ES-I3 (cell line): ENCODE results near the gene MFNG.

Experiments
- H3K36me3 ChIP-seq: 2 replicates; pipeline ENCODE4 v1.6.1; 2013; ENCODE audit warnings: mild to moderate bottlenecking, low read length, control low read depth, moderate library complexity; ENCODE audit not compliant: insufficient read depth
- H3K4me1 ChIP-seq: 2 replicates; pipeline ENCODE4 v1.6.1; 2013; ENCODE audit warnings: mild to moderate bottlenecking, control low read depth, low read length; ENCODE audit not compliant: insufficient read depth
- H3K9ac ChIP-seq: 2 replicates; pipeline ENCODE4 v1.6.1; 2013; ENCODE audit warnings: low read depth, mild to moderate bottlenecking, low read length, moderate library complexity
- H3K9me3 ChIP-seq: 2 replicates; pipeline ENCODE4 v1.6.1; 2013; ENCODE audit warnings: mild to moderate bottlenecking, low read length, moderate library complexity; ENCODE audit not compliant: control insufficient read depth, insufficient read depth

The MFNG gene

DNA sequence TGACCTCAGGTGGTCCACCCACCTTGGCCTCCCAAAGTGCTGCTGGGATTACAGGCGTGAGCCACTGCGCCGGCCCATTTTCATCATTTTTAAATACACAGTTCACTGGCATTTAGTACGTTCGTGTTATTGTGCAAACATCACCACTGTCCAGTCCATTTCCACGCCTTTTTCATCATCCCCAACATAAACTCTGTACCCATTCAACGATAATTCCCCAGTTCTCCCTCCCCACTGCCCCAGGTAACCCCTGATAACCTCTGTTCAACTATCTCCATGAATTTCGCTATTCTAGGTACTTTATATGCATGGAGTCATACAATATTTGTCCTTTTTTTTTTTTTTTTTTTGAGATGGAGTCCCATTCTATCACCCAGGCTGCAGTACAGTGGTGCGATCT is 40.7 kb downstream of the MFNG start:
- H3K4me1 ChIP-seq: no peaks in the 10 kb centered on the region
- H3K9me3 ChIP-seq: peaks cover 6% of the 10 kb centered on the region; the same call in 1 of the 2 replicates
- H3K36me3 ChIP-seq: no peaks in the 10 kb centered on the region
- H3K9ac ChIP-seq: no peak overlapping the region

DNA sequence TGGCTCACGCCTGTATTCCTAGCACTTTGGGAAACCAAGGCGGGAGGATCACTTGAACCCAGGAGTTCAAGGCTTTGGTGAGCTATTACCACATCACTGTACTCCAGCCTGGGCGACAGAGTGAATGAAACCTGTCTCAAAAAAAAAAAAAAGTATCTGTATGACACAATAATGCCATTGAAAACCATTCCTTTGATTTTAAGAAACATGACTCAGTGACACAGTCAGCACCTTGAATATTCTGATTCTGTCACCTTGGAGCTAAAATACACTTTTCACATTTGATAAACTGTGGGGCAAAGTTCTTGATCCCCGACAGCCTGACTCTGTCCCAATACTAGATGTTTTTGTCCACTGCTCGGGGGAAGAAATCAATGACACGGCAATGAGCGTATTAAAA is 42.2 kb downstream of the MFNG start:
- Histone ChIP-seq H3K9ac (no peak overlapping the region), H3K4me1 (no peaks in the 10 kb centered on the region)

GRCh38 chr22:37443086-37443485 is 43.1 kb downstream of the MFNG start:
- Histone ChIP-seq H3K9me3 (peaks cover 6% of the 10 kb centered on the region; the same call in 1 of the 2 replicates), H3K36me3 (no peaks in the 10 kb centered on the region), H3K4me1 (no peaks in the 10 kb centered on the region), H3K9ac (no peak overlapping the region)

More for the DNA sequence above, 42.2 kb downstream of the MFNG start:
- H3K36me3 ChIP-seq: no peaks in the 10 kb centered on the region
- H3K9me3 ChIP-seq: peaks cover 6% of the 10 kb centered on the region; the same call in 1 of the 2 replicates

DNA sequence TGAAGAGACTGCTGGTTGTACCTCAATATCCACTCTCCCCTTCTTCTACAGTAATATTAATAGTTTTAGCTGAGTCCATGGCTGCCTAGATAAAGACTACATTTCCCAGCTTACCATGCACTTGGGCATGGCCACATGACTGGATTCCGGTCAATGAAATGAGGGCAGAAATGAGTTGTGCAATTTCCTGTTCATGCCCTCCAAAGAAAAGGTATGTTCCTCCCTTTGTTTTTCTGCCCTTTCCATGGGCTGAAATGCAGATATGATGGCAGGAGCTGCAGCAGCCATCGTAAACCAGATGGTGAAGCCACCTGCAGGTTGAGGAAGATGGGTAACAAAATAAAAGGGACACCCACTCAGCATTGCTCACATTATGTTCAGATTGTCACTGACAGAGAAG is 43.6 kb downstream of the MFNG start:
- Histone ChIP-seq H3K4me1 (no peaks in the 10 kb centered on the region), H3K9ac (no peak overlapping the region), H3K9me3 (peaks cover 6% of the 10 kb centered on the region; the same call in 1 of the 2 replicates), H3K36me3 (no peaks in the 10 kb centered on the region)

GRCh38 chr22:37442135-37442534 is 44.0 kb downstream of the MFNG start:
- no peaks in the 10 kb centered on the region for H3K4me1 ChIP-seq
- no peak overlapping the region for H3K9ac ChIP-seq
- peaks cover 6% of the 10 kb centered on the region; the same call in 1 of the 2 replicates for H3K9me3 ChIP-seq
- no peaks in the 10 kb centered on the region for H3K36me3 ChIP-seq

DNA sequence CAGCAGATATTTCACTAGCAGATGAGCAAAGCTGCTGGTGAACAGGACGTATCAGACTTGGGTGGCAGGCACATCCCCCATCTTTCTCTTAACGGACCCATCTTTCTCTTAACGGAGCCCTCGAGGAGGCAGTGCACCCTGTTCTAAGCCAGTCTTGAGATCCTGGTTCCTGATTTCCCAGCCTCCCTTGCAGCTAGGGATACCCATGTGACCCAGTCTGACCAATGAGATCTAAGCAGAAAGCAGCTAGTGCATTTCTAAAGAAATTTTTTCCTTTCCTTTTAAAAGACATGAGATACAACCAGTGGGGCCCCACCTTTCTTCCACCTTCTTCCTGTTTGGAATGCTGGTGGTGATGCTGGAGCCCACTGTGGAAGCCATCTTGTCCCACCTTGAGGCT is 45.3 kb downstream of the MFNG start:
- Histone ChIP-seq H3K36me3 (no peaks in the 10 kb centered on the region), H3K9ac (no peak overlapping the region), H3K9me3 (peaks cover 6% of the 10 kb centered on the region; the same call in 1 of the 2 replicates), H3K4me1 (no peaks in the 10 kb centered on the region)

DNA sequence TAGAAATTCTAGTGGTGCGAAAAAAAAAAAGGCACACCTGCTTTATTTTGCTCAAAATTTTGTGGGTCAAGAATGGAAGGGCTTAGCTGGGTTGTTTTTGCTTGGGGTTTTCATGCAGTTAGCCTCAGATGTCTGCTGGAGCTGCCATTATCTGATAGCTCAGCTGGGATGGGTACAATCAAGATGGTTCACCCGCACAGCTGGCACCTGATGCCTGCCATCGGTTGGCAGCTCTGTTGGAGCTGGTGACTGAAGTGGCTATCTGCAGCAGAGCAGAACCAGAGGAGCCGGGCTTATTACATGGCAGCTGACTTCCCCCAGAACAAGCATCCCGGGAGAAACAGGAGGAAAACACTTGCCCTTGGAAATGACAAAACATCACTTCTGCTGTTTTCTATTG is 46.8 kb downstream of the MFNG start:
- peaks cover 2% of the 10 kb centered on the region; the same call in 1 of the 2 replicates for H3K4me1 ChIP-seq
- H3K9me3 ChIP-seq: peaks cover 6% of the 10 kb centered on the region; the same call in 1 of the 2 replicates
- H3K9ac ChIP-seq: no peak overlapping the region
- no peaks in the 10 kb centered on the region for H3K36me3 ChIP-seq

- no peak overlapping the region for H3K9ac ChIP-seq
- peaks cover 11% of the 10 kb centered on the region for H3K4me1 ChIP-seq
- H3K36me3 ChIP-seq: no peaks in the 10 kb centered on the region
- peaks cover 7% of the 10 kb centered on the region; the same call in 1 of the 2 replicates for H3K9me3 ChIP-seq
Observed at GRCh38 chr22:37435970-37436603, 50.1 kb downstream of the MFNG start.

DNA sequence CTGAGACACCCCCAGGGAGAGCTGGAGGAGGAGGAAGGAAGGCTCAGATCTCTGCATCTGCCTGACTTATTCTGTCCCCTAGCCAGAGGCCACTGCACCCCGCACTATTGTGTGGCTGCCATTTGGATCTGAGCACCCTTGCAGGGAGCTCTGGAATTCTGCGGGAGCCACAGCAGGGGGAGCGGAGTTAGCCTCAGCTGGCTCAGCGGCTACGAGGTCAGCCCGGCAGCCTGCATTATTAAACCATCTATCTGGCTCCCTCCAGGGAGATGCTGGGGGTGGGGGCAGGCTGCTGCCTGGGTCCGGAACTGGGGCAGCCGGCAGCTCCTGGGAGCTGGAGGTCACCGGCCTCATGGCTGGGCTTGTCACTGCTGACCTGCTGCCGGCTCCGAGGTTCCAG is 52.4 kb downstream of the MFNG start:
- H3K36me3 ChIP-seq: no peaks in the 10 kb centered on the region
- H3K9ac ChIP-seq: no peak overlapping the region
- 0 out of 2 replicates have a peak, but pooled peaks cover 4% of the 10 kb centered on the region for H3K9me3 ChIP-seq
- H3K4me1 ChIP-seq: peaks cover 11% of the 10 kb centered on the region

GRCh38 chr22:37432708-37433054 is 53.5 kb downstream of the MFNG start:
- H3K9ac ChIP-seq: no peak overlapping the region
- no peaks in the 10 kb centered on the region for H3K36me3 ChIP-seq
- H3K9me3 ChIP-seq: 0 out of 2 replicates have a peak, but pooled peaks cover 4% of the 10 kb centered on the region
- peaks cover 11% of the 10 kb centered on the region for H3K4me1 ChIP-seq

- no peak overlapping the region for H3K9ac ChIP-seq
- H3K36me3 ChIP-seq: no peaks in the 10 kb centered on the region
- 0 out of 2 replicates have a peak, but pooled peaks cover 4% of the 10 kb centered on the region for H3K9me3 ChIP-seq
- H3K4me1 ChIP-seq: peaks cover 11% of the 10 kb centered on the region
Observed at GRCh38 chr22:37431801-37432707, 54.1 kb downstream of the MFNG start.

DNA sequence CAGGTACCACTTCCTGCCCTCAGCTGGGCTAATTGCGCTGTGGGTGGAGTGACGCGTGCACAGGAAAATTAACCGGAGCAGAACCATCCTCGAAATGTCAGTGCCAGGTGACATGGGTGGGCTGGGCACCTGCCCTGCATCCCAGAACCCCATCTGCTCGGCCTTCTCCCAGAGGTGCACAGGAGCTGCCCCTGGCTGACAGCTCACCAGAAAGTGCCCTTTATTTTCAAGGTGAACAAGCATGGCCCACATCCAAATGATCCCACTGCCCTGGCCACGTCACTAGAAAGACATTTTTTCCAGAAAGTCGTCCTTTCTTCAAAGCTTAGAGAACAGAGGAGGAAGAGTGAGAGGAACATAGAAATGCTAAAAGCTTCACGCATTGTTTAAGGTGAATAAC is 54.8 kb downstream of the MFNG start:
- Histone ChIP-seq H3K9ac (no peak overlapping the region), H3K4me1 (peaks cover 11% of the 10 kb centered on the region), H3K9me3 (0 out of 2 replicates have a peak, but pooled peaks cover 4% of the 10 kb centered on the region), H3K36me3 (no peaks in the 10 kb centered on the region)

GRCh38 chr22:37430941-37431340 is 55.2 kb downstream of the MFNG start:
- H3K36me3 ChIP-seq: no peaks in the 10 kb centered on the region
- H3K9ac ChIP-seq: no peak overlapping the region
- 0 out of 2 replicates have a peak, but pooled peaks cover 4% of the 10 kb centered on the region for H3K9me3 ChIP-seq
- peaks cover 11% of the 10 kb centered on the region for H3K4me1 ChIP-seq

DNA sequence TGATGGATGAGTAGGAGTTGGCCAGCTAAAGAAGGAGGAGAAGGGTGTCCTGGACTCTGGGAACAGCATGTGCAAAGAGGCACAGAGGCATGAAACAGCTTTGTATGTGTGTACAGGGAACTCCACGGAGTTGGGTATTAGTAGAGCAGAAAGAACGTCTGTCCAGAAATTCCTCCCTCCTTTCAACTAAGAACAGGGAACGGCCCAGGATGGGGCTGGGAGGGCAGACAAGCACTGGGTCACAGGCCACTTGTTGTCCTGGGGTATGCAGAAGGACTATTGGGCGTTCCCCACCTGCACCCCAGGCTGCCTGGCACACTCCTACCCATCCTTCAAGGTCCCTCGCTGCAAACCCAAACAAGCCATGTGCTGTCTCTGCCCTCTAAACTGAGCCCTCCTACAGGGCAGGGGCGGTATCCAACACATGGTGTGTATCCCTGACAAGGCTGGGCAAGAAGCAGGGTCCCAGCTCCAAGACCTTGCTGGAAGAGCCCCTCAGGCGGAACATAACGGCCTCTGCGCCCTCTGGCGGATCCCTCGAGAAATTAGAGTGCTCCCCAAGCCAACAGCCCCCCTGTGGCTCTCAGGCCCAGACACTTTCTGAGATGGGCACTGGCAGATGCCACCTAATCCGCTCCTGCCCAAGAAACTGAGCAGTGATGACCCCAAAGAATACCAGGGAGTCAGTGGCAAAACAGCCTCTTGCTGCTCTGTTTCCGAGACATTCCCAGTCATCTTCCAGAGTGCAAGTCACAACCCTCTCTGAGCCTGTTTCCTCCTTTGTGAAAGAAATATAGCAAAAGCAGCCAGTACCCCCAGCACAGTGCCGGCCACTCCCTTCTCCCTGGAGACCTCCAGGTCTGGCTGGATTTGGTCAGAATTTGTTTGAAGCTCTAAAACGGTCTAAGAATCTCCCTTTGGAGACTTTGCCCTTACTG is 57.3 kb downstream of the MFNG start:
- Histone ChIP-seq H3K9me3 (0 out of 2 replicates have a peak, but pooled peaks cover 4% of the 10 kb centered on the region), H3K36me3 (no peaks in the 10 kb centered on the region), H3K4me1 (peaks cover 5% of the 10 kb centered on the region), H3K9ac (no peak overlapping the region)
